ENCODE measurements around the gene ZFC3H1.

GRCh38 chr12:71662849-71663560 is 643 bp downstream of the ZFC3H1 start:
- TF ChIP-seq EP300 (IDR thresholded peaks at IDR 0.05; ENCODE audit: borderline replicate concordance) = no peak
- TF ChIP-seq CEBPB (IDR thresholded peaks at IDR 0.05) = no peak
- no peak for TF ChIP-seq CREB1 (IDR thresholded peaks at IDR 0.05; ENCODE audit: low read depth)
- TF ChIP-seq RAD21 (IDR thresholded peaks at IDR 0.05; ENCODE audit: low read depth) = no peak
- TF ChIP-seq, protein P1, sequence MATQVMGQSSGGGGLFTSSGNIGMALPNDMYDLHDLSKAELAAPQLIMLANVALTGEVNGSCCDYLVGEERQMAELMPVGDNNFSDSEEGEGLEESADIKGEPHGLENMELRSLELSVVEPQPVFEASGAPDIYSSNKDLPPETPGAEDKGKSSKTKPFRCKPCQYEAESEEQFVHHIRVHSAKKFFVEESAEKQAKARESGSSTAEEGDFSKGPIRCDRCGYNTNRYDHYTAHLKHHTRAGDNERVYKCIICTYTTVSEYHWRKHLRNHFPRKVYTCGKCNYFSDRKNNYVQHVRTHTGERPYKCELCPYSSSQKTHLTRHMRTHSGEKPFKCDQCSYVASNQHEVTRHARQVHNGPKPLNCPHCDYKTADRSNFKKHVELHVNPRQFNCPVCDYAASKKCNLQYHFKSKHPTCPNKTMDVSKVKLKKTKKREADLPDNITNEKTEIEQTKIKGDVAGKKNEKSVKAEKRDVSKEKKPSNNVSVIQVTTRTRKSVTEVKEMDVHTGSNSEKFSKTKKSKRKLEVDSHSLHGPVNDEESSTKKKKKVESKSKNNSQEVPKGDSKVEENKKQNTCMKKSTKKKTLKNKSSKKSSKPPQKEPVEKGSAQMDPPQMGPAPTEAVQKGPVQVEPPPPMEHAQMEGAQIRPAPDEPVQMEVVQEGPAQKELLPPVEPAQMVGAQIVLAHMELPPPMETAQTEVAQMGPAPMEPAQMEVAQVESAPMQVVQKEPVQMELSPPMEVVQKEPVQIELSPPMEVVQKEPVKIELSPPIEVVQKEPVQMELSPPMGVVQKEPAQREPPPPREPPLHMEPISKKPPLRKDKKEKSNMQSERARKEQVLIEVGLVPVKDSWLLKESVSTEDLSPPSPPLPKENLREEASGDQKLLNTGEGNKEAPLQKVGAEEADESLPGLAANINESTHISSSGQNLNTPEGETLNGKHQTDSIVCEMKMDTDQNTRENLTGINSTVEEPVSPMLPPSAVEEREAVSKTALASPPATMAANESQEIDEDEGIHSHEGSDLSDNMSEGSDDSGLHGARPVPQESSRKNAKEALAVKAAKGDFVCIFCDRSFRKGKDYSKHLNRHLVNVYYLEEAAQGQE (IDR thresholded peaks at IDR 0.05; ENCODE audit: low read depth) = no peak
- TF ChIP-seq, protein P2, sequence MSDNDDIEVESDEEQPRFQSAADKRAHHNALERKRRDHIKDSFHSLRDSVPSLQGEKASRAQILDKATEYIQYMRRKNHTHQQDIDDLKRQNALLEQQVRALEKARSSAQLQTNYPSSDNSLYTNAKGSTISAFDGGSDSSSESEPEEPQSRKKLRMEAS (IDR thresholded peaks at IDR 0.05) = no peak
- TF ChIP-seq TAF1 (IDR thresholded peaks at IDR 0.05; ENCODE audit: low read depth) = no peak
- no peak for TF ChIP-seq TEAD4 (IDR thresholded peaks at IDR 0.05)
- TF ChIP-seq NFIC (IDR thresholded peaks at IDR 0.05) = no peak

Measured in Ishikawa (cell line).